SK-N-MC (cell line): ENCODE results near the gene CLDN34.

Source experiments
- DNase-seq: peaks from one replicate; pipeline ENCODE4 v3.0.0-alpha.2; 2011; ENCODE audit warnings: low read depth, low spot score
- H3K27ac ChIP-seq: fragments of 200-600 bp; sonication (generic); 2 replicates; pipeline ENCODE4 v1.5.1; 2016; ENCODE audit warnings: mixed run types
- H3K36me3 ChIP-seq: fragments of 200-600 bp; sonication (generic); 2 replicates; pipeline ENCODE4 v1.6.1; 2017; ENCODE audit warnings: antibody characterized with exemption, low read length, mixed read lengths; ENCODE audit not compliant: insufficient read depth
- H3K4me3 ChIP-seq: fragments of 200-600 bp; sonication (generic); 2 replicates; pipeline ENCODE4 v1.5.1; 2016
- H3K9ac ChIP-seq: fragments of 200-600 bp; sonication (generic); 2 replicates; pipeline ENCODE4 v1.8.0; 2017; ENCODE audit warnings: mixed run types, mixed read lengths; ENCODE audit not compliant: insufficient read length
- H3K9me3 ChIP-seq: fragments of 200-600 bp; sonication (generic); 2 replicates; pipeline ENCODE4 v1.6.1; 2017; ENCODE audit warnings: low read depth, mild to moderate bottlenecking, antibody characterized with exemption, low read length, moderate library complexity, mixed read lengths
- EZH2 ChIP-seq: fragments of 200-600 bp; sonication (generic); IDR thresholded peaks from one replicate; pipeline ENCODE4 v1.6.1; 2017; ENCODE audit warnings: antibody characterized with exemption
- FOXP2 ChIP-seq: optimal IDR thresholded peaks from 2 replicates; pipeline ENCODE3; 2011; ENCODE audit warnings: mild to moderate bottlenecking, moderate library complexity; ENCODE audit not compliant: insufficient read depth; ENCODE audit errors: extremely low read length, control extremely low read depth
- POLR2AphosphoS5 ChIP-seq: IDR thresholded peaks from 2 replicates; pipeline ENCODE4 v1.6.1; 2012; ENCODE audit warnings: mild to moderate bottlenecking, low read depth, low read length, borderline replicate concordance

Gene CLDN34

DNA sequence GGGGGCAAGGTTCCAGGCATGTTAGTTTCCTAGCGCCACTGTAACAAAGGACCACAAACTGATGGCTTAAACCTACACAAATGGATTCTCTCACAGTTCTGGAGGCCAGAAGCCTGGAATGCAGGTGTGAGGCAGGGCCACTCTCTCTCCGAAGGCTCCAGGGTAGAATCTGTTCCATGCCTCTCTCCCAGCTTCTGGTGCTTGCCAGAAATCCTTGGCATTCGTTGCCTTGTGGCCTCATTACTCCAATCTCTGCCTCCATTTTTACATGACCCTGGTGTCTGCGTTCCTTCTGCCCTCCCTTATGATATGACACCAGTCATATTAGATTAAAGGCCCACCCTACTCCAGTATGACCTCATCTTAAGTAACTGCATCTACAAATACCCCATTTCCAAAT, 39.6 kb downstream of the CLDN34 start:
- DNase-seq: no peak
- Histone ChIP-seq H3K9ac (no peak overlapping the region), H3K36me3 (no peaks in the 10 kb centered on the region), H3K27ac (no peak overlapping the region), H3K4me3 (no peak overlapping the region), H3K9me3 (no peaks in the 10 kb centered on the region)
- TF ChIP-seq EZH2 (no peak), POLR2AphosphoS5 (no peak), FOXP2 (no peak)

DNA sequence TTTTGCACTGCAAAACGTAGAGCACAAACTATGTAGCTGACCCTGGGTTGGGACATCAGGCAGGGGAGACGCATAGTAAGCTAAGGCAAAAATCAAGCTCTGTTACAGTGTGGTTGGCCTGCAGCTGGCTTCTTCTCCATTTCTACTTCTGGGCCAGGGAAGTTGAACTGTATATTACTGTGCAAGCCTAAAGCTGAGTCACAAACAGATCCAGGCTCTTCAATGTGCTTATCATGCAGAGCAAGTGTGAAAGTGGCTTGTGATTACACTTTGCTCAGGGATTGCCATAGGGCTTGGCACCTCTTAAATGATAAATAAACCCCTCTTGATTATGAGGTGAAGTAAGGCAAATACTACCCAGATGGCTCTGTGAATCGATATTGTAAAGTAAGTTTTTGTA, 40.5 kb downstream of the CLDN34 start:
- Histone ChIP-seq H3K4me3 (no peak overlapping the region), H3K9ac (no peak overlapping the region), H3K9me3 (no peaks in the 10 kb centered on the region), H3K36me3 (no peaks in the 10 kb centered on the region), H3K27ac (no peak overlapping the region)
- TF ChIP-seq POLR2AphosphoS5: no peak
- no peak for TF ChIP-seq FOXP2
- TF ChIP-seq EZH2: no peak
- no peak for DNase-seq

DNA sequence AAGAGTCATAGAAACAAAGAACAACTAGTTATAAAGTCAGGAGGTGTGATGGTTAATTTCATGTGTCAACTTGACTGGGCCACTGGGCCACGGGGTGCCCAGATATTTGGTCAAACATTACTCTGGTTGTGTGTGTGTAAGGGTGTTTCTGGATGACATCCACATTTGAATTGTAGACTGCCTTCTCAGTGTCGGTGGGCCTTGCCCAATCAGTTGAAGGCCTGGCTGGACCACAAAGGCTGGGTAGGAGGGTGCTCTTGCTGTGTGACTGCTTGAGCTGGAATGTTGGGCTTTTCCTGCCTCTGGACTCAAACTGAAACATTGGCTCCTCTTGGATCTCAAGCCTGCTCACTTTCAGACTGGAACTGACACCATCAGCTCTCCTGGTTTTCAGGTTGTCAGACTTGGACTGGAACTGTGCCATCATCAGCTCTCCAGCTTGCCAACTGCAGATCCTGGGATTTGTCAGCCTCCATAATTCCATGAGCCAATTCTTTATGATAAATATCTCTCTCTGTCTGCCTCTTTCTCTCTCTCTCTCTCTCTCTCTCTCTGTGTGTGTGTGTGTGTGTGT, 41.4 kb downstream of the CLDN34 start:
- TF ChIP-seq EZH2 (no peak), POLR2AphosphoS5 (no peak), FOXP2 (no peak)
- H3K9me3 ChIP-seq: no peaks in the 10 kb centered on the region
- H3K36me3 ChIP-seq: no peaks in the 10 kb centered on the region
- H3K27ac ChIP-seq: no peak overlapping the region
- no peak for DNase-seq
- no peak overlapping the region for H3K4me3 ChIP-seq
- H3K9ac ChIP-seq: no peak overlapping the region

DNA sequence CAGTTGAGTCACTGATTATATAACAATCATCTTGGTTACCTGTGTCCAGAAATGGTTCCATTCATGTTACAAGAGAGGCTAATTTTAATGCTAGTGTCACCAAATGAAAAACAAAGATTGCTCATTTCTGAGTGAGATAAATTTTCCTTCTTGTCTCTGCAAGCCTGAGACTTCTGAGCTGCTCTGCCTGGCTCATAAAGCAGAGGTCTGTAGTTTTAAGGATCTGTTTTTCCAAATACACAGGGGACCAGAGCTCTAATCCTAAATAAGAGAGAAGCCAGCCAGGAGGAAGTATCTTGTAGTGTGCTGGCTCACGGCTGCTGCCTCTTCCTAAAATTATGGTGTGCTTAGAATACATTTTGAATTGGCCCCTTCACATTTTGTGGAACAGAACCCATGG, 42.6 kb downstream of the CLDN34 start:
- TF ChIP-seq EZH2 (no peak), FOXP2 (no peak), POLR2AphosphoS5 (no peak)
- Histone ChIP-seq H3K4me3 (no peak overlapping the region), H3K9ac (no peak overlapping the region), H3K27ac (peak overlapping the region; percentile 88; the same call in 1 of the 2 replicates), H3K36me3 (no peaks in the 10 kb centered on the region), H3K9me3 (no peaks in the 10 kb centered on the region)
- DNase-seq: no peak

DNA sequence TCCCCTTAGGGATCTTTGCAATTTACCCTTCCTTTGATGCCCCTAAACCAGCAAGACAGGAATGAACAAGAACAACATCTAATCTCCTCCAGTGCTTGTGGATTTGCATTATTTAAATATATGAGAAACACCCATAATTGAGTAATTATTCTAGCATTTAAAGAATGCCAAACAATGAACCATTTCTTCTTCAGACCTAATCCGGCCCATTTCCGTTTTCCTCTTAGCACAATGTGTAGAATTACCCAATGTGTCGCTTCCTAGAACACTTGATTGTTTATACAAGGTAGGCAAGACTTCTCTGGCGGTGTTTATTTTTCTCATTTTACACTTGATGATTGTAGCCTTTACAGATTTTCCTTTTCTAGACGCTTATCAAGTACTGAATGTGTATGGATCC, 43.5 kb downstream of the CLDN34 start:
- Histone ChIP-seq H3K36me3 (no peaks in the 10 kb centered on the region), H3K9me3 (no peaks in the 10 kb centered on the region), H3K9ac (no peak overlapping the region), H3K4me3 (peak overlapping the region; percentile 27), H3K27ac (peak overlapping the region; percentile 88)
- DNase-seq: no peak
- TF ChIP-seq EZH2 (no peak), FOXP2 (no peak), POLR2AphosphoS5 (no peak)

DNA sequence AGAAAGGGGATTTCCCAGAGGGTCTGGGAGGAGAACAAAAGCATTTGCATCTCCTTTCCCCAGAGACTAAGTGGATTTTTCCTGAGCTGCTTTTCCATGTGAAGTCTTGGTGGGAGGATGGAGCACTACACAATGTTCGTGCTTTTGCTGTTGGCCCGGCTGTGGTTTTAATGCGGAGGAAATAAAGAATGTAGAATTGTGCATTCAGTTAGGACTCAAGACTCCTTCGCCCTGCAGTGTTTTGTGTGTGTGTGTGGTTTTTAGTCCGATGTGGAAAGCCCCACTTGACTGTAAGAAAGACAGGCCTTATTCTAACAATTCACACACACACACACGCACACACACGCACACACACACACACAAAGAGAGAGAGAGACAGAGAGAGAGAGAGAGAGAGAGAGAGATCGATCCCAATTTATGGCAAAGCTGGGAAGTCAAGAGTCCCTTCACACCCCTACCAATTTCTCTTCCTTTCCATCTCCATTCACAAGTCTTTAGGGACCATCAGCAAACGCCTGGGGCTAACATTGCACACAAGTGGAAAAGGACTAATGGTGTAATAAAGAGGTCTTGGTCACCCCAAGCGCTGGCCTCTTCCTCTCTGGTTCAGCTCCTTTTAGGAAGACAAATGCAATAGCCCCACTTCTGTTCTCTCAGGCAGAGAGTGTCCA, 44.2 kb downstream of the CLDN34 start:
- Histone ChIP-seq H3K27ac (peak overlapping the region; percentile 88), H3K9me3 (no peaks in the 10 kb centered on the region), H3K9ac (no peak overlapping the region), H3K4me3 (peak overlapping the region; percentile 27), H3K36me3 (no peaks in the 10 kb centered on the region)
- no peak for DNase-seq
- no peak for TF ChIP-seq POLR2AphosphoS5
- no peak for TF ChIP-seq FOXP2
- no peak for TF ChIP-seq EZH2

DNA sequence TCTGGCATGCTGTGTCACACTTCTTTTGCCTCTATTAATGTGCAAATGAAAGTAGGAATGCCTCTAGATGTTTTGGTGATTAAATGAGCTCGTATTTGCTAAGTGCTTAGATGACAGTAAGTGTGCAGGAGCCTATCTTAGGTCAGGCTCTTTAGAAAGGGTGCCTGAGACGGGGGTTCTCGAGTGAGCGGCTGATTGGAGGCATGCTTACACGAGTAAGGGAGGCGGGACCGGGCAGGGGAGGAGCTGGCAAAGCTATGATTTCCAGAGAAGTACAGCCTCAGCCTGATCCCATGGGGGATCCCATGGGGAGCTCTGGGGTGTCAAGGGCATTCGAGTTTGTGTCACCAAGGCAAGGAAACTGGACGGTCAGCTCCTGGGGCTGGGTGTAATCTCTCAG, 44.8 kb downstream of the CLDN34 start:
- no peak for TF ChIP-seq POLR2AphosphoS5
- no peak for TF ChIP-seq FOXP2
- TF ChIP-seq EZH2: no peak
- no peak for DNase-seq
- Histone ChIP-seq H3K9me3 (no peaks in the 10 kb centered on the region), H3K27ac (peak overlapping the region; percentile 88; the same call in 1 of the 2 replicates), H3K9ac (no peak overlapping the region), H3K36me3 (no peaks in the 10 kb centered on the region), H3K4me3 (peak overlapping the region; percentile 27)

DNA sequence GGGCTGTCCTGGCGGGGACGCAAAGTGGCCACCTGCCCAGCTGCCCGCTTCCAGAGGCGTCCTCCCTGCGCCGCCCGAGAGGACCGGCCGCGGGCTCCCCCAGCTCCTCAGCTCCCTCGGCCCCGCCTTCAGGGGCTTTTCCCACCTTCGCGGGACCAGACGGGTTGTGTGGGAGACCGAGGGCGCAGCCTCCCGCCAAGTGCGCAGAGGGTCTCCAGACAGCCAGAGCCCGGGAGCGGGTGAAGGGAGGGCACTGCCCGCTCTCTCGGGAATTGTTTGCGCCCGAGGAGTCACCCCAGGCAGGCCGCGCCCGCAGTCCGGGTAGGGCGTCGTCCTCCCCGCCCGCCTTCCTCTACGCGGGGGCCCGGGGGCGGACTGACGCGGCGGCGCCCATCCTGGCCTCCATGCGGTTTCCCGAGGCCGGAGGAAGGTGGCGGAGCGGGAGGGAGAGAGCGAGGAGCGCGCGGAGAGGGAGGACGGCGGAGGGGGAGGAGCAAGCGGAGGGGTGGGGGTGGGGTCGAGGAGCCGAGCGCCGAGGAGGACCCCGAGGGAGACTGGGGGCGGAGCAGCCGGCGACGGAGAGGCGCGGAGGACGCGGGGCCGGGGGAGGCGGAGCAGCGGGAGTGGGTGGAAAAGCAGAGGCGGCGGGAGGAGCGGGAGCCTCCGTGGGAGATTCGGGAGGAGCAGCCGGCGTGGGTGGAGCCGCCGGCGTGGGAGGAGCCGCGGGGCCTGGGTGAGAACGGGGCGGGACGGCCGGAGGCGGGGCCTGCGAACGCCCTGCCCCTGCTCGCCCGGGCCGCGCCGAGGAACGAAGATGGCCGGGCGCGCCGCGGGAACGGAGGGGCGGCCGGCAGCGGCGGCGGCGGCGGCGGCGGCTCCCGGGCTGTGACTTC, 47.5 kb downstream of the CLDN34 start:
- Histone ChIP-seq H3K9me3 (no peaks in the 10 kb centered on the region), H3K4me3 (0 out of 2 replicates have a peak overlapping the region, but pooled peaks have one; percentile 30), H3K27ac (no peak overlapping the region), H3K9ac (no peak overlapping the region), H3K36me3 (no peaks in the 10 kb centered on the region)
- no peak for DNase-seq
- TF ChIP-seq EZH2 (no peak), POLR2AphosphoS5 (peak; percentile 26; the same call in 1 of the 2 replicates), FOXP2 (no peak)
